ENCODE measurements around the gene SYNDIG1.

GRCh38 chr20:24582373-24583168 lies 113.1 kb downstream of the SYNDIG1 start:
- TF ChIP-seq CTCF (IDR thresholded peaks at IDR 0.05 in 4 of 5, conservative IDR thresholded peaks at IDR 0.05 in 1 of 5), result no peak
- no peak for TF ChIP-seq POLR2A (IDR thresholded peaks at IDR 0.05)

Measured in gastrocnemius medialis (tissue), 4 donors.